ENCODE measurements around the gene GRAMD4.

GRAMD4 gene

DNA sequence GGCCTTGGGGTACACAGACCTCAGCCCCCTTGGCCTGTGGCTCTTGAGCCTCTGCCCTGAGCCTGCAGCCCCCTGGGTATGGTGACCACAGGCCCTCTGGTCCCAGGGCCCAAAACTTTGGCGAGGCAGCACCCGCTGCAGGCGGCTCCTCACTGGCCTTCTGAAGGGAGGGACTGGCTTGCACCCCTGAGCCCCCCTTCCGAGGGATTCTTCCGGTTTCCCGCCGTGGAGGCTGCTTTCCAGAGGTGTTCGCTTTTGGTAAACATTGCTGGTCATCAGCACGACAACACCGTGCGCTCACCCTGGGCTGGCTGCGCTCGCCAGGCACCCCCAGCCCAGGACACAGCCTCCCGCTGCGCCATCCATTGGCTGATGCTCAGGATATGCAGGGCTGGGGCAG, 42.0 kb downstream of the GRAMD4 start:
- no peak for DNase-seq (ENCODE audit: low spot score in 2 of 2)
- Histone ChIP-seq H3K27me3 (ENCODE audit: low read depth) (no peaks in the 10 kb centered on the region), H3K36me3 (replicated peaks) (no peaks in the 10 kb centered on the region), H3K4me1 (no peaks in the 10 kb centered on the region), H3K9me3 (no peaks in the 10 kb centered on the region), H3K4me3 (no peak overlapping the region)
- in situ Hi-C loops (cut with MboI; ENCODE audit: low sequenced_read_pairs), result no loop called here

- no peak for DNase-seq (ENCODE audit: low spot score in 2 of 2)
- no peaks in the 10 kb centered on the region for H3K9me3 ChIP-seq
- H3K4me1 ChIP-seq, result no peaks in the 10 kb centered on the region
- no peaks in the 10 kb centered on the region for H3K36me3 ChIP-seq (replicated peaks)
- in situ Hi-C loops (cut with MboI; ENCODE audit: low sequenced_read_pairs), result no loop called here
- H3K27me3 ChIP-seq (ENCODE audit: low read depth), result no peaks in the 10 kb centered on the region
- no peak overlapping the region for H3K4me3 ChIP-seq
These were observed 42.8 kb downstream of the GRAMD4 start for GRCh38 chr22:46663001-46663400.

- Histone ChIP-seq H3K36me3 (replicated peaks) (no peaks in the 10 kb centered on the region; the same call in 1 of the 2 replicates), H3K4me3 (no peak overlapping the region), H3K4me1 (no peaks in the 10 kb centered on the region), H3K27me3 (ENCODE audit: low read depth) (no peaks in the 10 kb centered on the region), H3K9me3 (no peaks in the 10 kb centered on the region)
- in situ Hi-C loops (cut with MboI; ENCODE audit: low sequenced_read_pairs), result no loop called here
- DNase-seq (ENCODE audit: low spot score in 2 of 2), result no peak
These were observed 43.4 kb downstream of the GRAMD4 start for GRCh38 chr22:46663436-46664100.

DNA sequence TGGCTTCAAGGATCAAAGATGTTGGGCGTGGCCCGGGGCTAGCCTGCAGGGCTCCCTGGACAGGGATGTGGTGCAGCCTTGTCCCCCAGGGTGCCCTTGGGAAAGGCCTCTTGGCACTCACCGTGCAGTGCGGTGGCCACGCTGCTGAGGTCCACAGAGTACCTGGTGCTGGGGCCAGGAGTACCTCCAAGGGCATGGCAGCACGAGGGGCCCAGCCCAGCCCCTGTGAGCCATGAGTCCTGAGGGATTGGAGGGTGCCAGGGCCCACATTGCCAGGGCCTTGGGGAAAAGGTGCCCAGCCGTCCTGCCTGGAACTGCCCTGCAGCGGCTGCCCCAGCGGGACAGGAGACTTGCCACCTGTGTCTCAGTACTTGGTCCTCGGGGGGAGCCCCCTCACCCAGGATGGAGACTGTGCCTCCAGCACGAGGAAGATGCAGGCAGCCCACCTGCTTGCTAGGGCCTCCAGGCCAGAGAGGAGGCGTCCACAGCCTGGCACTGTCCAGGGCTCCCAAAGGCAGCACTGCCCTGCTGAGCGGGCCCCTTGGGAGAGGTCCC, 44.2 kb downstream of the GRAMD4 start:
- no peaks in the 10 kb centered on the region for H3K4me1 ChIP-seq
- no peaks in the 10 kb centered on the region; the same call in 1 of the 2 replicates for H3K36me3 ChIP-seq (replicated peaks)
- H3K9me3 ChIP-seq, result no peaks in the 10 kb centered on the region

GRCh38 chr22:46665151-46665695, 45.0 kb downstream of the GRAMD4 start:
- in situ Hi-C loops (cut with MboI; ENCODE audit: low sequenced_read_pairs), result no loop called here
- no peaks in the 10 kb centered on the region for H3K4me1 ChIP-seq
- H3K36me3 ChIP-seq (replicated peaks), result no peaks in the 10 kb centered on the region; the same call in 1 of the 2 replicates
- H3K27me3 ChIP-seq (ENCODE audit: low read depth), result no peaks in the 10 kb centered on the region
- DNase-seq (ENCODE audit: low spot score in 2 of 2), result no peak
- no peak overlapping the region for H3K4me3 ChIP-seq
- H3K9me3 ChIP-seq, result no peaks in the 10 kb centered on the region

More for the DNA sequence above, 44.2 kb downstream of the GRAMD4 start:
- Histone ChIP-seq H3K4me3 (no peak overlapping the region), H3K27me3 (ENCODE audit: low read depth) (no peaks in the 10 kb centered on the region)
- in situ Hi-C loops (cut with MboI; ENCODE audit: low sequenced_read_pairs), result no loop called here
- no peak for DNase-seq (ENCODE audit: low spot score in 2 of 2)

DNA sequence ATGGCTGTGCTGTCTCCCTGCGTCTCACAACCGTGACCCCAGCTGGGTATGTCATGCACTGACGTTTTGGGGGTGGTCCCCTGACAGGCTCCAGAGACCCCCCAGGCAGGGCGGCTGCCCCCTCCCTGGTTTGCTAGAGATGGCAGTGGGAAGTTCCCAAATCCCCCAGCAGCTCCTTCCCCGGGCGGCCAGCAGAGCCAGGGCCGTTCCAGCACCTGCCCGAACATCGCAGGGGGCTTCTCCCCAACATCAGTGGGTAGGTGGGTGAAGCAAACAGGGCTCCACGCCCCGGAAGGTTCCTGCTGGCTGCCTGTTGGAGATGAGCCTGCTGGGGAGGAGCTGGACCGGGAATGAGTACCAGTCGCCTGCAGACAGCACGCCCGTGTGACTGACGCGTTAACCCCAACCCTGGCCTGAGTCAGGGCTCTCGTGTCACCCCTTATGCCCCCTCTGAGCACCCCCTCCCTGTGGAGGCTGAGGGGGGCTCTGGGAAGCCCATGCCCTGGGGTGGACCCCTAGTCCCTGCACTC, 45.6 kb downstream of the GRAMD4 start:
- DNase-seq (ENCODE audit: low spot score in 2 of 2), result no peak
- H3K4me3 ChIP-seq, result no peak overlapping the region
- in situ Hi-C loops (cut with MboI; ENCODE audit: low sequenced_read_pairs), result no loop called here
- no peaks in the 10 kb centered on the region for H3K27me3 ChIP-seq (ENCODE audit: low read depth)
- H3K36me3 ChIP-seq (replicated peaks), result no peaks in the 10 kb centered on the region; the same call in 1 of the 2 replicates
- H3K4me1 ChIP-seq, result no peaks in the 10 kb centered on the region
- H3K9me3 ChIP-seq, result no peaks in the 10 kb centered on the region

- in situ Hi-C loops (cut with MboI; ENCODE audit: low sequenced_read_pairs), result no loop called here
- H3K4me1 ChIP-seq, result no peaks in the 10 kb centered on the region
- no peaks in the 10 kb centered on the region for H3K9me3 ChIP-seq
- H3K36me3 ChIP-seq (replicated peaks), result no peaks in the 10 kb centered on the region; the same call in 1 of the 2 replicates
- no peaks in the 10 kb centered on the region for H3K27me3 ChIP-seq (ENCODE audit: low read depth)
- no peak for DNase-seq (ENCODE audit: low spot score in 2 of 2)
- no peak overlapping the region for H3K4me3 ChIP-seq
These were observed 46.5 kb downstream of the GRAMD4 start for GRCh38 chr22:46666577-46667244.

DNA sequence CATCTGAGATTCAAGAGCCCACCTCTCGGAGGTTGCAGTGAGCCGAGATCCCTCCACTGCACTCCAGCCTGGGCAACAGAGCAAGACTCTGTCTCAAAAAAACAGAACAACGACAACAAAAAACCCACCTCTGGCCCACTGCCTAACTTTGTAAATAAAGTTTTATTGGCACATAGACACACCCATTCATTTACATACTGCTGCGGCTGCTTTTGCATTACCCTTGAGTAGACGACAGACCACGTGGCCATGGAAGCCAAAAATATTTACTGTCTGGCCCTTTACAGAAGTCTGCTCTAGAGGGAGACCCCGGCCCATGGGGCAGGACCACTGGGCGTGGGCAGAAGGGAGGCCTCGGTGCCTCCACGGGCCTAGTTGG, 47.0 kb downstream of the GRAMD4 start:
- H3K4me3 ChIP-seq, result no peak overlapping the region
- H3K27me3 ChIP-seq (ENCODE audit: low read depth), result no peaks in the 10 kb centered on the region
- no peaks in the 10 kb centered on the region for H3K4me1 ChIP-seq
- no peaks in the 10 kb centered on the region for H3K9me3 ChIP-seq
- DNase-seq (ENCODE audit: low spot score in 2 of 2), result no peak
- in situ Hi-C loops (cut with MboI; ENCODE audit: low sequenced_read_pairs), result no loop called here
- H3K36me3 ChIP-seq (replicated peaks), result no peaks in the 10 kb centered on the region; the same call in 1 of the 2 replicates

- Histone ChIP-seq H3K9me3 (no peaks in the 10 kb centered on the region), H3K4me3 (no peak overlapping the region), H3K4me1 (no peaks in the 10 kb centered on the region), H3K27me3 (ENCODE audit: low read depth) (no peaks in the 10 kb centered on the region), H3K36me3 (replicated peaks) (no peaks in the 10 kb centered on the region; the same call in 1 of the 2 replicates)
- no peak for DNase-seq (ENCODE audit: low spot score in 2 of 2)
- in situ Hi-C loops (cut with MboI; ENCODE audit: low sequenced_read_pairs), result no loop called here
These were observed 47.9 kb downstream of the GRAMD4 start for GRCh38 chr22:46668116-46668515.

- no peak overlapping the region for H3K4me3 ChIP-seq
- in situ Hi-C loops (cut with MboI; ENCODE audit: low sequenced_read_pairs), result no loop called here
- H3K27me3 ChIP-seq (ENCODE audit: low read depth), result no peaks in the 10 kb centered on the region
- H3K36me3 ChIP-seq (replicated peaks), result no peaks in the 10 kb centered on the region; the same call in 1 of the 2 replicates
- DNase-seq (ENCODE audit: low spot score in 2 of 2), result no peak
- H3K4me1 ChIP-seq, result no peaks in the 10 kb centered on the region
- no peaks in the 10 kb centered on the region for H3K9me3 ChIP-seq
These were observed 49.0 kb downstream of the GRAMD4 start for GRCh38 chr22:46669201-46669600.

GRCh38 chr22:46671824-46672432, 51.7 kb downstream of the GRAMD4 start:
- H3K36me3 ChIP-seq (replicated peaks), result no peaks in the 10 kb centered on the region; the same call in 1 of the 2 replicates
- no peaks in the 10 kb centered on the region for H3K9me3 ChIP-seq
- in situ Hi-C loops (cut with MboI; ENCODE audit: low sequenced_read_pairs), result no loop called here
- no peaks in the 10 kb centered on the region for H3K4me1 ChIP-seq
- H3K27me3 ChIP-seq (ENCODE audit: low read depth), result no peaks in the 10 kb centered on the region
- no peak overlapping the region for H3K4me3 ChIP-seq
- DNase-seq (ENCODE audit: low spot score in 2 of 2), result no peak

- no peak for DNase-seq (ENCODE audit: low spot score in 2 of 2)
- H3K36me3 ChIP-seq (replicated peaks), result no peaks in the 10 kb centered on the region; the same call in 1 of the 2 replicates
- H3K9me3 ChIP-seq, result no peaks in the 10 kb centered on the region
- in situ Hi-C loops (cut with MboI; ENCODE audit: low sequenced_read_pairs), result no loop called here
- H3K4me3 ChIP-seq, result no peak overlapping the region
- no peaks in the 10 kb centered on the region for H3K27me3 ChIP-seq (ENCODE audit: low read depth)
- no peaks in the 10 kb centered on the region for H3K4me1 ChIP-seq
These were observed 52.5 kb downstream of the GRAMD4 start for GRCh38 chr22:46672731-46673130.

DNA sequence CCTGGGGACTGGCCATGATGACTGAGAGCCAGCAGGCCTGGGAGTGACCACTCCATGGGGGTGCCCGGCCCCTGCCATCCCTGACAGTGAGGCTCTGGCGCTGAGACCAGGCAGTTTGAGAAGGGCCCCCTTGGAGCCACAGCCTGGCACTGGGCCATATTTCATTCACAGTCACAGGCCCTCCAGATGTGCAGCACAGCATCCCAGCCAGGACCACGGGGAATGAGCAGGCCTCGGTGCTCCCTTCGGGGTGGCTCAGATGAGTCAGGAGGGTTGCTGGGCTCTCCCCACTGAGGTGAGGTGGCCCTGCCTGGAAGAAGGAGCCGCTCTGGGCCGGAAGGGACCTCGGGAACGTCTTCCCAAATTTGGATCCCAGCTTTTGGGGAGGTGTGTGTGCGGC, 53.0 kb downstream of the GRAMD4 start:
- Histone ChIP-seq H3K4me3 (no peak overlapping the region), H3K4me1 (no peaks in the 10 kb centered on the region)

More for the DNA sequence above, 53.0 kb downstream of the GRAMD4 start:
- in situ Hi-C loops (cut with MboI; ENCODE audit: low sequenced_read_pairs), result no loop called here
- DNase-seq (ENCODE audit: low spot score in 2 of 2), result no peak
- Histone ChIP-seq H3K36me3 (replicated peaks) (no peaks in the 10 kb centered on the region; the same call in 1 of the 2 replicates), H3K27me3 (ENCODE audit: low read depth) (no peaks in the 10 kb centered on the region), H3K9me3 (no peaks in the 10 kb centered on the region)
